SKM-1 (cell line): Measurements from ENCODE around the gene PNRC2.
A peak's percentile ranks its signal among the peaks of the same experiment; 100 is the strongest.
"Not testable (repeated sequence)": the region's sequence is repeated elsewhere in the genome, so short reads cannot be mapped to it uniquely, and the experiment has no call there.

ENCODE experiments used
- DNase-seq: peaks from one replicate; lab custom pipeline; 2025; ENCODE audit not compliant: unreplicated experiment; lab: John Stamatoyannopoulos, UW

PNRC2 gene

DNA sequence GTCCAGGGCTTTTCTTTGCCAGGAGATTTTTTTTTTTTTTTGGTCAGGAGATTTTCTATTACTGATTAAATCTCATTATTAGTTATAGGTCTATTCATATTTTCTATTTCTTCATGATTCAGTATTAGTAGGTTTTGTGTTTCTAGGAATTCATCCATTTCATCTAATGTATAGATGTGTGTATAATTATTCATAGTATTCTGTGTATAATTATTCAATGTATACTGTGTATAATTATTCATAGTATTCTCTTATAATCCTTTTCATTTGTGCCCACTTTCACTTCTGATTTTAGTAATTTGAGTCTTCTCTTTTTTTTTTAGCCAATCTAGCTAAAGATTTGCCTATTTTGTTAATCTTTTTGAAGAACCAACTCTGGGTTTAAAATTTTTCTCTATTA is 12.3 kb upstream of the PNRC2 start:
- DNase-seq = no peak

- no peak for DNase-seq
Measured at GRCh38 chr1:23953020-23953419, 6.6 kb upstream of the PNRC2 start.

DNA sequence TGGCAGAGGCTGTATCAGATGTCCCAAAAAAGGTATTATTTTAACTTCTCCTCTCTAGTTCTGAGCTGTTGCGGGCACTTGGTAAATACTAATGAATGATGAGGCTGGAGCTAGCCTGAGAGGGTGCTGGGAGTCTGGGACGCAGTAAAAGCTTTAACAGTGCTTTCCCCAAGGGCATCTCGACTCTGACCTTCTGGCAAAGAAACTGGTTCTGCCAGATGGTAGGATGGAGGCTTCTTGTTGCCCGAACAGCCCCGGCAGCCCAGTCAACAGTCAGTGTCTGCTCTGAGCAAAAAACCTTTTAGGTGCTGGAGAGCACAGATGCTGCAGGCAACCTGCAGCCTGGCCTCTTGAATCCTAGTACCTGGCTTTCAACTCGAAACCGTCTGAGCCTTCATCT is 2.5 kb upstream of the PNRC2 start:
- no peak for DNase-seq

DNA sequence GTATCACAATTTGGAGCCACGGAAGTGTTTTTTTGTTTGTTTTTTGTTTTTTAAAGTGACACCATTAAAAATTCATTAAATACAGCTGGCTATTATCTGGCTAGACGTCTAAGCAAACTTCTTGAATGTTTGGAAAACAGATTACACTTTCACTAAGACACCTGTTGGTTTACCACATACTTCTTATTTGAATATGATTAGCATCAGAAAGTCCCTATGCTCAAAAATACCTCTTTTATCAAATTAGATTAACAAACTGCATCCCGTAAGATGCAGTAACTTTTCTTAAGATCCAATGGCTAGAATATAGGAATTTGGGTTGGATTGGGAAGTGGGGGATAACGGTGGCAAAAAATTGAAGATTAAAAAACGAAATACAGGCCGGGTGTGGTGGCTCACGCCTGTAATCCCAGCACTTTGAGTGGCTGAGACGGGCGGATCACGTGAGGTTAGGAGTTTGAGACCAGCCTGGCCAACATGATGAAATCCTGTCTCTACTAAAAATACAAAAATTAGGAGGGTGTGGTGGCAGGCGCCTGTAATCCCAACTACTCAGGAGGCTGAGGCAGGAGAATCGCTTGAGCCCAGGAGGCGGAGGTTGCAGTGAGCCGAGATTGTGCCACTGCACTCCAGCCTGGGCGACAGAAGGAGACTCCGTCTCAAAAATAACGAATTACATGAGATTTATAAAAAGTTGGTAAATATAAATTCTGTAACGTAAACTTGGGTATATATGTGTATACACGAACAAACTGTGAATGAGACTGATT is 1.4 kb upstream of the PNRC2 start:
- not testable (repeated sequence) for DNase-seq

GRCh38 chr1:23958810-23959460 is 693 bp upstream of the PNRC2 start:
- peak; percentile 97 for DNase-seq

- DNase-seq = no peak
Measured at GRCh38 chr1:23960291-23961020, 828 bp downstream of the PNRC2 start.

- DNase-seq = no peak
Measured at GRCh38 chr1:23963617-23964234, 4.1 kb downstream of the PNRC2 start.

GRCh38 chr1:23964235-23964668 is 4.6 kb downstream of the PNRC2 start:
- DNase-seq = no peak

- DNase-seq = no peak
Measured at GRCh38 chr1:23964790-23965740, 5.4 kb downstream of the PNRC2 start.

- no peak for DNase-seq
Measured at GRCh38 chr1:23966973-23967493, 7.4 kb downstream of the PNRC2 start.

DNA sequence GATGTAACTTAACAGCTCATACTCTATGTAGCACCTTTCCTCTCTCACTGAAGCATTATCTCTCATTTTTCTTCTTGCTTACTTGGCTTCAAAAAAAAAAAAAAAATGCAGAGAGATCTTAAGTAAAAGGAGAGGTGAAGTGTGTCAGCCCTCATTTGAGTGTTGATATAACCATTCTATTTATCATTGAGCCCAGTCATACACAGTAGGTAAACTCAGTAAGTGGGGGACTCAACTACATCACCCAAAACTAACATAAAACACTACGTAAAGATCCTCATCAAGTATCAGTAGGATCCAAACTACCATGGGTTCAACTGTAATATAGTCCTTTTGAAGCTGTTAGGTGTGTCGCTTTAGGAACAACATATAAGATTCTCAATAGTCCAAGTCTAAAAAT is 8.2 kb downstream of the PNRC2 start:
- no peak for DNase-seq

DNA sequence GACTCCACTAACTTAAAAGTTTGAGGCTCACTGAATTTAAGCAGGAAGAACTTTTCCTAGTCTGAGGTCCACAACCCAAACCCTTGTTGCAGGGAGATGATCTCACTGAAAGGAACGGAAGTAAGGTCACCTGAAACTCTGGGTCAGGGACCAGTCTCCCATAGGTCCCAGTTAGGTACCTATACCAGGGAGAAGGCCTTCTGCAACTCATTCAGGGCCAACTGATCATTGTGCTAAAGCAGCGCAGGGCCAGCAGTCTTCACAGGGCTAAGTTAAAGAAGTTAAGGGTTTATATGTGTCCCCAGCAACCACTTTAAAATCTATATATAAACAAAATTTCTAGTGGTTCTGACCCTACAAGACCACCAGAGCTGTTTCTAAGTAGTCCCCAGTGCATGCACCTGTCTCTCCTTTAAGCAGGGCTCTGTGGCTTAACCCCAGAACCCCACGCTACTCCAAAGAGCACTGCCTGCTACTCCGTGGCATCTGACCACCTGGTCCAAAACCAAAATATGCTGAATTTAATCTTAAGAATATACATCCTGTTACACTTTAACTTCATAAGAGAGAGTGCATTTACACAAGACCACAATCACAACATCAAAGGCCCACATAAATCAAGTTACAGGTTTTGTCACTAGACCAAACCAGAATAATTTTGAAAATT is 17.7 kb downstream of the PNRC2 start:
- no peak for DNase-seq

DNA sequence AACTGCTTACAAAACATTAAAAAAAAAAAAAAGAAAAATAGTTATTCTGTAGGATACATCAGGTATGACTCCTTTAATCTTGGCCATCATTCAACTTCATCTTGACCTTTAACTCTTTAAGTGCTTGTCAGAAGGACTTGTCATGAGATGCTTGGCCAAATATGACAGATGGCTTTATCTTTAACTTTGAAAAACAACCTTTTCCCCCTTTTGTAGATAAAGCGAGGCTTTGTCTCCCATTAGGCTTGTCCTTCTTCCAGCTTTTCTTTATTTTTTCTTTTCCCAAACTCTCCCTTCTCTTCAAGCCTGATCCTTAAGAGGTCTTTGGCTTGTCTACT is 18.2 kb downstream of the PNRC2 start:
- no peak for DNase-seq

GRCh38 chr1:23978805-23979204 is 19.2 kb downstream of the PNRC2 start:
- DNase-seq = no peak

GRCh38 chr1:23979387-23979880 is 19.8 kb downstream of the PNRC2 start:
- DNase-seq = no peak

GRCh38 chr1:23979881-23980727 is 20.5 kb downstream of the PNRC2 start, which contains the start of gene SRSF10:
Gene SRSF10, minus strand, starts transcription at chr1:23980327. Its CDS starts 72 bp downstream, at chr1:23980255.
- DNase-seq = peak; percentile 98

GRCh38 chr1:23980728-23981070 is 21.1 kb downstream of the PNRC2 start:
- peak; percentile 56 for DNase-seq

DNA sequence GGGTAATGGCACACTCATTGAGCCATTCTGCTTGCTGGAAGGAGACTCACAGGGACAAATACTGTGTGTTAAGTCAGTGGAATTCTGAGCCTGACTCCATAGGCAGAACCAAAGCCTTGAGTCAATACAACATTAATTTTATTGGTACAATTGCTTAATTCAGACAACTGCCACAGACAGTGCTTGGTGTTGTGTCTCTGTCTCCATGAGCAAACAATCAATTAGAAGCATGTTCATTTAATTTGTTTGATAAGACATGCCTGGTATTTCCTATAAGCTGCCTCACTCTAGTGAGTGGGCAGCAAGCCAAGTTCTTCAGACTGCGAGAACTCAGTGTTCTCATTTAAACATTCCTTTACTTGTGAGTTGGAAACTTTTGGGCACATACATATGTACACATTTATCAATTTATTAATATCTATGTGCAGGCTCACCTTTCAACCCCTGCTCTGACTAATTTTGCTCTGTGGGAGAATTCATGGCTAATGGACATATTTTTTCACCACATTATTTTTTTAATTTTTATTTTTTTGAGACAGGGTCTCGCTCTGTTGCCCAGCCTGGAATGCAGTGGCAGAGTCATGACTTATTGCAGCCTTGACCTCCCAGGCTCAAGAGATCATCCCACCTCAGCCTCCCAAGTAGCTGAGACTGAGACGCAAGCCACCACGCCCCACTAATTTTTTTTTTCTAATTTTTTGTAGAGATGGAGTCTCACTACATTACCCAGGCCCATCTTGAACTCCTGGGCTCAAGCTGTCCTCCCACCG is 25.0 kb downstream of the PNRC2 start:
- DNase-seq = no peak
